ENCODE data around the gene APOL1. TPM values are rescaled to one million over a fixed set of nuclear protein-coding genes. Genes with fewer than 3 reads are reported as not detected.
A peak's percentile ranks its signal among the peaks of the same experiment; 100 is the strongest.

The APOL1 gene
- total and polyA plus RNA-seq, 10 of the 15 experiments (the other 5 are each of a cell fraction or from before 2014, with no cell fraction given) = 9.0 to 42.0 (median 17.6) TPM

DNA sequence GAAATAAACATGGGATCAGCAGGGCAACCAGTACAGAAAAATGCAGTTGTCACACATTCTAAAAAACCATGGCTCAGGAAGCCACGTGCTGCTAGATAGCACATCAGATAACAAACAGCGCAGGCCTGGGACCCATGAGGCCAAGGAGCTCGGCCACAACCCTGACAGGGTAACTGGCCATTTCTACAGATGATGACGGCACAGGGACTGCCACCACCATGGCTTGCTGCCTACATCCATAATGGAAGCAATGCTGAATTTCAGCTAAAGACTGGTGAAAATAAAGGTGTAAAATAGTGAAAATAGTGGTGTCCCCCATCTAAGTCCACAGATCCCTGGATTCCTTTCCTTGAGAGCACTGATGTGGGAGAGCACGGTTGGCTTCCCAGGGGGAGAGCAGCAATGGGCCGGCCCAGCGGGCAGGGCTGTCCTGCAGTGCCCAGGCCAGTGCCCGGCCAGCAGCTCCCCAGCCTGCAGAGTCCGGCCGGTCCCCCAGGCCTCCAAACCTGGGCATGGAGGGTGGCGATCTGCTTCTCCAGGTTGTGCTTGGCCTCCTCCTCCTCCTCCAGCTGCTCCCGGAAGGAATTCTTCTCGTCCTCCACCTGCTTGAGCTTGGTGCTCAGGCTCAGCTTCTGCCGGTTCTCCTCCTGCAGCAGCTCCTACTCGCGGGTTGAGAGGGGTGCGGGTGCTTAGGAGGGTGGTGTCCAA lies 40.0 kb downstream of the APOL1 start:
- RAD21 ChIA-PET (ENCODE audit: unreplicated experiment) = no interaction called here
- POLR2A ChIA-PET = no interaction called here
- SMC1A ChIA-PET (ENCODE audit: uncharacterized antibody, unreplicated experiment) = interaction anchor here (1.1 kb wide), 1 partner anchor 177 kb away, joined by 3 read pairs; no protein-coding TSS in a partner anchor
- TF ChIP-seq, protein P1, sequence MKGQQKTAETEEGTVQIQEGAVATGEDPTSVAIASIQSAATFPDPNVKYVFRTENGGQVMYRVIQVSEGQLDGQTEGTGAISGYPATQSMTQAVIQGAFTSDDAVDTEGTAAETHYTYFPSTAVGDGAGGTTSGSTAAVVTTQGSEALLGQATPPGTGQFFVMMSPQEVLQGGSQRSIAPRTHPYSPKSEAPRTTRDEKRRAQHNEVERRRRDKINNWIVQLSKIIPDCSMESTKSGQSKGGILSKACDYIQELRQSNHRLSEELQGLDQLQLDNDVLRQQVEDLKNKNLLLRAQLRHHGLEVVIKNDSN (IDR thresholded peaks at IDR 0.05; ENCODE audit: borderline replicate concordance, extremely low read length, insufficient read depth, low read depth, low read length) = no peak
- TF ChIP-seq GABPA (IDR thresholded peaks at IDR 0.05; ENCODE audit: low read depth) (no peak), KAT2A (conservative IDR thresholded peaks at IDR 0.05; ENCODE audit: control insufficient read depth, low read depth, low read length) (no peak), POLR2A (IDR thresholded peaks at IDR 0.05; ENCODE audit: low read depth, low read length) (0 out of 2 replicates have a peak, but pooled peaks have one; percentile 4), ZBED1 (IDR thresholded peaks at IDR 0.05; ENCODE audit: borderline replicate concordance) (no peak)
- TF ChIP-seq, protein P2, sequence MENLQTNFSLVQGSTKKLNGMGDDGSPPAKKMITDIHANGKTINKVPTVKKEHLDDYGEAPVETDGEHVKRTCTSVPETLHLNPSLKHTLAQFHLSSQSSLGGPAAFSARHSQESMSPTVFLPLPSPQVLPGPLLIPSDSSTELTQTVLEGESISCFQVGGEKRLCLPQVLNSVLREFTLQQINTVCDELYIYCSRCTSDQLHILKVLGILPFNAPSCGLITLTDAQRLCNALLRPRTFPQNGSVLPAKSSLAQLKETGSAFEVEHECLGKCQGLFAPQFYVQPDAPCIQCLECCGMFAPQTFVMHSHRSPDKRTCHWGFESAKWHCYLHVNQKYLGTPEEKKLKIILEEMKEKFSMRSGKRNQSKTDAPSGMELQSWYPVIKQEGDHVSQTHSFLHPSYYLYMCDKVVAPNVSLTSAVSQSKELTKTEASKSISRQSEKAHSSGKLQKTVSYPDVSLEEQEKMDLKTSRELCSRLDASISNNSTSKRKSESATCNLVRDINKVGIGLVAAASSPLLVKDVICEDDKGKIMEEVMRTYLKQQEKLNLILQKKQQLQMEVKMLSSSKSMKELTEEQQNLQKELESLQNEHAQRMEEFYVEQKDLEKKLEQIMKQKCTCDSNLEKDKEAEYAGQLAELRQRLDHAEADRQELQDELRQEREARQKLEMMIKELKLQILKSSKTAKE (IDR thresholded peaks at IDR 0.05; ENCODE audit: low read depth, poor library complexity, severe bottlenecking) = no peak
- TF ChIP-seq, protein P3, sequence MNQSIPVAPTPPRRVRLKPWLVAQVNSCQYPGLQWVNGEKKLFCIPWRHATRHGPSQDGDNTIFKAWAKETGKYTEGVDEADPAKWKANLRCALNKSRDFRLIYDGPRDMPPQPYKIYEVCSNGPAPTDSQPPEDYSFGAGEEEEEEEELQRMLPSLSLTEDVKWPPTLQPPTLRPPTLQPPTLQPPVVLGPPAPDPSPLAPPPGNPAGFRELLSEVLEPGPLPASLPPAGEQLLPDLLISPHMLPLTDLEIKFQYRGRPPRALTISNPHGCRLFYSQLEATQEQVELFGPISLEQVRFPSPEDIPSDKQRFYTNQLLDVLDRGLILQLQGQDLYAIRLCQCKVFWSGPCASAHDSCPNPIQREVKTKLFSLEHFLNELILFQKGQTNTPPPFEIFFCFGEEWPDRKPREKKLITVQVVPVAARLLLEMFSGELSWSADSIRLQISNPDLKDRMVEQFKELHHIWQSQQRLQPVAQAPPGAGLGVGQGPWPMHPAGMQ (IDR thresholded peaks at IDR 0.05; ENCODE audit: borderline replicate concordance) = no peak
- no peak overlapping the region for H3K4me3 ChIP-seq
- H3K9ac ChIP-seq (ENCODE audit: control insufficient read depth, insufficient read depth, low read length) = no peak overlapping the region
- H3K4me2 ChIP-seq (ENCODE audit: control insufficient read depth, insufficient read depth) = no peak overlapping the region
- no peak for ATAC-seq
- H3K9me3 ChIP-seq (replicated peaks; ENCODE audit: control insufficient read depth, insufficient read depth, low read length) = no peaks in the 10 kb centered on the region
- no peaks in the 10 kb centered on the region for H3K27me3 ChIP-seq (replicated peaks in 1 of 2; ENCODE audit: control insufficient read depth in 2 of 2, insufficient read depth in 2 of 2, low read length in 1 of 2)
- H4K20me1 ChIP-seq (ENCODE audit: control insufficient read depth, insufficient read depth) = no peaks in the 10 kb centered on the region
- H3K79me2 ChIP-seq (ENCODE audit: control insufficient read depth, insufficient read depth, low read length) = no peaks in the 10 kb centered on the region
- no peak overlapping the region for H3K27ac ChIP-seq (ENCODE audit: control insufficient read depth, insufficient read depth)
- FAIRE-seq = no peak
- no peak overlapping the region for H2AFZ ChIP-seq (ENCODE audit: control insufficient read depth, low read depth, low read length)
- peaks cover 55 to 67% of the 10 kb centered on the region in 2 experiments for H3K36me3 ChIP-seq (ENCODE audit: control insufficient read depth in 2 of 2, insufficient read depth in 2 of 2, low read length in 1 of 2)
- no peaks in the 10 kb centered on the region for H3K4me1 ChIP-seq (ENCODE audit: control insufficient read depth, insufficient read depth, low read length)
- TSS peak; percentile 62 for BruUV-seq (replicated peaks)
- in situ Hi-C loops (cut with MboI) = no loop called here
- intact Hi-C loops (cut with micrococcal nuclease; ENCODE audit: unreplicated experiment) = no loop called here
- CTCF ChIA-PET = interaction anchor here (0.6 to 1.7 kb wide), 6 partner anchors 8 to 177 kb away, joined by 3 to 6 read pairs (median 3); partner anchors contain the start of gene APOL2
- DNase-seq (ENCODE audit: low read depth, low spot score) = no peak
- 90% methylated on average over 16 of the region's 17 CpGs for WGBS (ENCODE audit: insufficient coverage, insufficient replicate concordance, low lambda C conversion rate, missing lambda C conversion rate)
